Measurements from ENCODE around the gene DEPDC4. TPM values are rescaled to one million over a fixed set of nuclear protein-coding genes. Genes with fewer than 3 reads are reported as not detected.

The DEPDC4 gene
- total and polyA plus RNA-seq, 2 of the 4 experiments (the other 2 are of a cell fraction), result 0.72 to 0.79 TPM

DNA sequence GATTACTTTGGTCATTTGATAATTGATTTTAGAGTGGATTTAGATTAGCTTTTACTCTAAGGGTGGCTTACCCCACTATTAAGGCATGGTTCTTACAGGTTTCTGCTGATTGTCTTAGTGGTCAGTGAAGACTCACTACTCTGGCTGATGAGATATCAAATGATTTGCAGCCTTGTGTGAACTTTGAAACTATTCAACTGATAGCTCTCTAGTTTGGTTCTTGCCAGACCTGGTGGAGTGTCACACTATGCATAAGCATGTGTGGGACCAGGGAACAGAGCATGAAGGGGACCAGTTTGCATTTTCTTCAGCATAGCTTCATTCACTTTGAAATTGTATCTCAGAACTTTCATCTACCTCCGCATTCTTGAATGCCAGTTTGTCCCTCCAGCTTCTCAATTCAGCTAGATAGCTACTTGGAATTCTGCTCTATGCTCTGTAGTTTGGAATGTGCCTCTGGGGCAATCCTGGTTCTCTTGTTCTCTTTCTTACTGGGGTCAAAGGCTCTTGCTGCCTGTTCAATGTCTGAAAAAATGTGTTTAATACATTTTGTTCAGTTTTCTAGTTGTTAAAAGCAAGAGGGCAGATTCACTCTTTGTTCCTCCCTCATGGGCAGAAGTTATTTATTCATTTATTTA, 12.8 kb upstream of the DEPDC4 start (continued):
- TF ChIP-seq CHD1 (IDR thresholded peaks at IDR 0.05; ENCODE audit: low read depth, low read length), result no peak

DNA sequence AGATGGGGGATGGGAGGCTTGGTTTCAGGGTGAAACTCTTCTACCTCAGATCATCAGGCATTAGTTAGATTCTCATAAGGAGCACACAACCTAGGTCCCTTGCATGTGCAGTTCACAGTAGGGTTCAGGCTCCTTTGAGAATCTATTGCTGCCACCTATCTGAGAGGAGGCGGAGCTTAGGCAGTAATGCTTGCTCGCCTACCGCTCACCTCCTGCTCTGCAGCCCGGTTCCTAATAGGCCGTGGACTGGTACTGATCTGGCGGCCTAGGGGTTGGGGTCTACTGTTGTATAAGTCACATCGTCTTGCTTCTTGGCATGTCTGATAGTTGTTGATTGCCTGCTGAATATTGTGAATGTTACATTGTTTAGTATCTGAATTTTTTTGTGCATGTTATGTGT, 12.3 kb upstream of the DEPDC4 start:
- DNase-seq (no peak), ATAC-seq (ENCODE audit: low read depth) (no peak)
- H2AK5ac ChIP-seq (ENCODE audit: low read depth, low read length), result no peak overlapping the region
- no peak overlapping the region for H3K27ac ChIP-seq (ENCODE audit: insufficient read depth, low read length)
- H3K56ac ChIP-seq (ENCODE audit: extremely low read depth, insufficient read depth, low read length), result no peak overlapping the region
- no peak overlapping the region for H2BK5ac ChIP-seq (ENCODE audit: low read depth, low read length, poor library complexity, severe bottlenecking)
- H4K5ac ChIP-seq (ENCODE audit: low read depth, low read length), result no peak overlapping the region
- dilution Hi-C loops (cut with HindIII; ENCODE audit: low sequenced_read_pairs, unreplicated experiment) (no loop called here), intact Hi-C loops (cut with micrococcal nuclease) (loop anchor here (5.0 kb wide), 1 partner anchor 33 kb away; no protein-coding TSS in a partner anchor), in situ Hi-C loops (cut with MboI; ENCODE audit: low sequenced_read_pairs) (no loop called here)
- no peak overlapping the region for H4K8ac ChIP-seq (ENCODE audit: low read depth in 2 of 2, low read length in 2 of 2)
- POLR2A ChIA-PET (ENCODE audit: unreplicated experiment), result interaction anchor here (0.6 kb wide), 1 partner anchor 78 kb away, joined by 12 read pairs; no protein-coding TSS in a partner anchor
- peaks cover 2% of the 10 kb centered on the region; the same call in 1 of the 2 replicates for H3K4me1 ChIP-seq (ENCODE audit: control insufficient read depth, insufficient read depth, low read length)
- no peaks in the 10 kb centered on the region for H3K9me3 ChIP-seq (ENCODE audit: control insufficient read depth, insufficient read depth, low read length)
- no CpG with 5 or more reads among the region's 7 CpGs for WGBS, 2 experiments (ENCODE audit: extremely low coverage in 2 of 2, insufficient read length in 1 of 2)
- no peak overlapping the region for H3K9ac ChIP-seq (ENCODE audit: low read depth, low read length)
- no TSS peak for BruUV-seq (replicated peaks)
- H3K4me2 ChIP-seq (ENCODE audit: low read depth, low read length), result no peak overlapping the region
- H3K4me3 ChIP-seq (ENCODE audit: insufficient read depth, low read depth, low read length), result no peak overlapping the region
- no peak overlapping the region for H2BK20ac ChIP-seq (ENCODE audit: low read depth, low read length)
- peaks cover 20% of the 10 kb centered on the region for H4K20me1 ChIP-seq (ENCODE audit: insufficient read depth, low read length)
- H2BK120ac ChIP-seq (ENCODE audit: low read depth, low read length), result no peak overlapping the region
- no peaks in the 10 kb centered on the region for H3K27me3 ChIP-seq (ENCODE audit: control insufficient read depth, insufficient read depth, low read length)
- no peak overlapping the region for H2BK15ac ChIP-seq (ENCODE audit: low read depth, low read length)
- H3K79me1 ChIP-seq (ENCODE audit: low read depth in 1 of 2, low read length in 2 of 2), result peaks cover 20 to 33% of the 10 kb centered on the region in 2 experiments; a peak in 3 of 4 replicates
- no peak overlapping the region for H2AFZ ChIP-seq (replicated peaks; ENCODE audit: low read length, poor library complexity)
- no peak overlapping the region for H3K18ac ChIP-seq (ENCODE audit: low read depth, low read length)
- no peak overlapping the region for H4K91ac ChIP-seq (ENCODE audit: insufficient read depth, low read depth, low read length)
- no peak overlapping the region for H2AK9ac ChIP-seq (replicated peaks; ENCODE audit: low read depth, low read length, poor library complexity)
- H3K14ac ChIP-seq (replicated peaks; ENCODE audit: low read depth, low read length), result no peak overlapping the region
- no peak for TF ChIP-seq CHD1 (IDR thresholded peaks at IDR 0.05; ENCODE audit: low read depth, low read length)
- no peak for TF ChIP-seq CEBPB (IDR thresholded peaks at IDR 0.05; ENCODE audit: low read depth, low read length)
- TF ChIP-seq MAFK (IDR thresholded peaks at IDR 0.05; ENCODE audit: low read depth, low read length), result no peak
- no peak for TF ChIP-seq BHLHE40 (IDR thresholded peaks at IDR 0.05; ENCODE audit: low read depth, low read length)
- TF ChIP-seq RCOR1 (IDR thresholded peaks at IDR 0.05; ENCODE audit: insufficient replicate concordance, low read length), result no peak
- no peak for TF ChIP-seq SMC3 (IDR thresholded peaks at IDR 0.05; ENCODE audit: low read depth, low read length)
- TF ChIP-seq RFX5 (IDR thresholded peaks at IDR 0.05; ENCODE audit: low read depth, low read length), result no peak
- no peak for TF ChIP-seq MXI1 (IDR thresholded peaks at IDR 0.05; ENCODE audit: borderline replicate concordance, low read depth, low read length)
- TF ChIP-seq FOS (IDR thresholded peaks at IDR 0.05; ENCODE audit: low read depth, low read length), result no peak
- TF ChIP-seq, protein P1, sequence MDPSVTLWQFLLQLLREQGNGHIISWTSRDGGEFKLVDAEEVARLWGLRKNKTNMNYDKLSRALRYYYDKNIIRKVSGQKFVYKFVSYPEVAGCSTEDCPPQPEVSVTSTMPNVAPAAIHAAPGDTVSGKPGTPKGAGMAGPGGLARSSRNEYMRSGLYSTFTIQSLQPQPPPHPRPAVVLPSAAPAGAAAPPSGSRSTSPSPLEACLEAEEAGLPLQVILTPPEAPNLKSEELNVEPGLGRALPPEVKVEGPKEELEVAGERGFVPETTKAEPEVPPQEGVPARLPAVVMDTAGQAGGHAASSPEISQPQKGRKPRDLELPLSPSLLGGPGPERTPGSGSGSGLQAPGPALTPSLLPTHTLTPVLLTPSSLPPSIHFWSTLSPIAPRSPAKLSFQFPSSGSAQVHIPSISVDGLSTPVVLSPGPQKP (IDR thresholded peaks at IDR 0.05; ENCODE audit: borderline replicate concordance, low read depth, low read length), result no peak
- TF ChIP-seq, protein P2, sequence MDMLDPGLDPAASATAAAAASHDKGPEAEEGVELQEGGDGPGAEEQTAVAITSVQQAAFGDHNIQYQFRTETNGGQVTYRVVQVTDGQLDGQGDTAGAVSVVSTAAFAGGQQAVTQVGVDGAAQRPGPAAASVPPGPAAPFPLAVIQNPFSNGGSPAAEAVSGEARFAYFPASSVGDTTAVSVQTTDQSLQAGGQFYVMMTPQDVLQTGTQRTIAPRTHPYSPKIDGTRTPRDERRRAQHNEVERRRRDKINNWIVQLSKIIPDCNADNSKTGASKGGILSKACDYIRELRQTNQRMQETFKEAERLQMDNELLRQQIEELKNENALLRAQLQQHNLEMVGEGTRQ (IDR thresholded peaks at IDR 0.05; ENCODE audit: low read depth, low read length), result no peak
- TF ChIP-seq RAD21 (IDR thresholded peaks at IDR 0.05; ENCODE audit: low read length), result no peak
- no peak for TF ChIP-seq NFE2L2 (IDR thresholded peaks at IDR 0.05; ENCODE audit: low read depth, low read length)
- H3K9me1 ChIP-seq (ENCODE audit: insufficient read depth, low read length), result peaks cover 3% of the 10 kb centered on the region; the same call in 1 of the 2 replicates
- H3K36me3 ChIP-seq (ENCODE audit: control insufficient read depth, insufficient read depth, low read length), result peaks cover 4% of the 10 kb centered on the region; the same call in 1 of the 2 replicates
- no peak overlapping the region for H3K23ac ChIP-seq (ENCODE audit: low read depth, low read length)
- H3K4ac ChIP-seq (ENCODE audit: low read depth, low read length), result no peak overlapping the region
- CTCF ChIA-PET, result interaction anchor here (0.6 to 1.3 kb wide), 3 partner anchors 11 to 455 kb away, joined by 3 to 4 read pairs (median 4); no protein-coding TSS in a partner anchor

All from IMR-90 (cell line).